Measurements from ENCODE around the gene WFS1. TPM values are rescaled to one million over a fixed set of nuclear protein-coding genes. Genes with fewer than 3 reads are reported as not detected.

Gene WFS1
- total and polyA plus RNA-seq, 9 of the 15 experiments (the other 6 are each of a cell fraction or from before 2014, with no cell fraction given): 0.01 to 0.29 (median 0.03) TPM; not detected in 5

DNA sequence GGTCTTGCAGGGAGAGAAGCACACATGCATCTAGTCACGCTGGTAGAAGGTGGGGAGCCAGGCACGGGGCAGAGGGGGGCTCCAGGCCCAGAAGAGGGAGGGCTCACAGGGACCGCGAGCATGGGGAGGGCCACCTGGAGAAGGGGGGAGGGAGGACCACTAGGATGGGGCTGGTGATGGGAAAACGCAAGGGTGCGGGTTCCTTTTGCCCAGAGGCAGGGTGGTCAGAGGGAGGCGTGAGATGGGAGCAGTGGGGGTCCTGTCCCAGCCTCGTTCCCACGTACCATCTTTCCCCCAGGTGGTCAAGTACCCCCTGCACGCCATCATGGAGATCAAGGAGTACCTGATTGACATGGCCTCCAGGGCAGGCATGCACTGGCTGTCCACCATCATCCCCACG, 30.7 kb downstream of the WFS1 start:
- in situ Hi-C loops (cut with MboI) (no loop called here), intact Hi-C loops (cut with micrococcal nuclease) (no loop called here)
- H4K20me1 ChIP-seq (replicated peaks; ENCODE audit: control insufficient read depth, insufficient read depth, low read length): peaks cover 14% of the 10 kb centered on the region
- H3K4me1 ChIP-seq (replicated peaks in 1 of 2; ENCODE audit: control insufficient read depth in 2 of 2, insufficient read depth in 2 of 2, low read length in 2 of 2): peaks cover 0 to 8% of the 10 kb centered on the region in 2 experiments; a peak in 1 of 5 replicates
- H3K27me3 ChIP-seq (ENCODE audit: control insufficient read depth in 2 of 2, insufficient read depth in 2 of 2, low read length in 2 of 2): peaks cover 4 to 78% of the 10 kb centered on the region in 2 experiments; a peak in 4 of 5 replicates
- H3K9ac ChIP-seq (ENCODE audit: insufficient read depth in 1 of 2, low read depth in 2 of 2, low read length in 2 of 2): no peak overlapping the region
- ATAC-seq (no peak), FAIRE-seq (no peak), DNase-seq (ENCODE audit: extremely low read depth in 1 of 4, low spot score in 3 of 4) (no peak)
- POLR2A ChIA-PET: no interaction called here
- H3K9me3 ChIP-seq (replicated peaks; ENCODE audit: control insufficient read depth, insufficient read depth, low read depth, low read length): no peaks in the 10 kb centered on the region
- no peak overlapping the region for H3K4me2 ChIP-seq (ENCODE audit: insufficient read depth, low read length)
- WGBS (ENCODE audit: insufficient coverage, low coverage, missing lambda C conversion rate): 2% methylated on average over 7 of the region's 11 CpGs
- no peak overlapping the region for H3K27ac ChIP-seq (ENCODE audit: extremely low read depth, low read depth, low read length)
- no peak overlapping the region for H3K4me3 ChIP-seq
- no peaks in the 10 kb centered on the region for H3K79me2 ChIP-seq (ENCODE audit: control insufficient read depth, insufficient read depth, low read length)
- H3K9me1 ChIP-seq (ENCODE audit: control insufficient read depth, insufficient read depth, low read length): peaks cover 6% of the 10 kb centered on the region
- CTCF ChIA-PET (ENCODE audit: low intra/inter-chr PET ratio): no interaction called here
- H3K36me3 ChIP-seq (ENCODE audit: control insufficient read depth, insufficient read depth, low read length): no peaks in the 10 kb centered on the region
- no peak for TF ChIP-seq ZNF668 (CRISPR knock-in tag; IDR thresholded peaks at IDR 0.05)
- TF ChIP-seq HDGF (IDR thresholded peaks at IDR 0.05): no peak
- TF ChIP-seq, protein P1, sequence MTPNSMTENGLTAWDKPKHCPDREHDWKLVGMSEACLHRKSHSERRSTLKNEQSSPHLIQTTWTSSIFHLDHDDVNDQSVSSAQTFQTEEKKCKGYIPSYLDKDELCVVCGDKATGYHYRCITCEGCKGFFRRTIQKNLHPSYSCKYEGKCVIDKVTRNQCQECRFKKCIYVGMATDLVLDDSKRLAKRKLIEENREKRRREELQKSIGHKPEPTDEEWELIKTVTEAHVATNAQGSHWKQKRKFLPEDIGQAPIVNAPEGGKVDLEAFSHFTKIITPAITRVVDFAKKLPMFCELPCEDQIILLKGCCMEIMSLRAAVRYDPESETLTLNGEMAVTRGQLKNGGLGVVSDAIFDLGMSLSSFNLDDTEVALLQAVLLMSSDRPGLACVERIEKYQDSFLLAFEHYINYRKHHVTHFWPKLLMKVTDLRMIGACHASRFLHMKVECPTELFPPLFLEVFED (CRISPR knock-in tag; conservative IDR thresholded peaks at IDR 0.05): no peak
- no peak overlapping the region for H2AFZ ChIP-seq (ENCODE audit: low read depth, low read length)
- no TSS peak for BruUV-seq (replicated peaks)

DNA sequence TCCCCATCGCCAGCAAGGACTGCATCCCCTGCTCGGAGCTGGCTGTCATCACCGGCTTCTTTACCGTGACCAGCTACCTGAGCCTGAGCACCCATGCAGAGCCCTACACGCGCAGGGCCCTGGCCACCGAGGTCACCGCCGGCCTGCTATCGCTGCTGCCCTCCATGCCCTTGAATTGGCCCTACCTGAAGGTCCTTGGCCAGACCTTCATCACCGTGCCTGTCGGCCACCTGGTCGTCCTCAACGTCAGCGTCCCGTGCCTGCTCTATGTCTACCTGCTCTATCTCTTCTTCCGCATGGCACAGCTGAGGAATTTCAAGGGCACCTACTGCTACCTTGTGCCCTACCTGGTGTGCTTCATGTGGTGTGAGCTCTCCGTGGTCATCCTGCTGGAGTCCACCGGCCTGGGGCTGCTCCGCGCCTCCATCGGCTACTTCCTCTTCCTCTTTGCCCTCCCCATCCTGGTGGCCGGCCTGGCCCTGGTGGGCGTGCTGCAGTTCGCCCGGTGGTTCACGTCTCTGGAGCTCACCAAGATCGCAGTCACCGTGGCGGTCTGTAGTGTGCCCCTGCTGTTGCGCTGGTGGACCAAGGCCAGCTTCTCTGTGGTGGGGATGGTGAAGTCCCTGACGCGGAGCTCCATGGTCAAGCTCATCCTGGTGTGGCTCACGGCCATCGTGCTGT, 31.5 kb downstream of the WFS1 start:
- intact Hi-C loops (cut with micrococcal nuclease): no loop called here
- no peak overlapping the region for H3K4me2 ChIP-seq (ENCODE audit: insufficient read depth, low read length)
- FAIRE-seq (no peak), DNase-seq (ENCODE audit: extremely low read depth in 1 of 4, low spot score in 3 of 4) (no peak), ATAC-seq (no peak)
- peaks cover 14% of the 10 kb centered on the region for H4K20me1 ChIP-seq (replicated peaks; ENCODE audit: control insufficient read depth, insufficient read depth, low read length)
- CTCF ChIA-PET (ENCODE audit: low intra/inter-chr PET ratio): no interaction called here
- no peak overlapping the region for H2AFZ ChIP-seq (ENCODE audit: low read depth, low read length)
- H3K36me3 ChIP-seq (ENCODE audit: control insufficient read depth, insufficient read depth, low read length): no peaks in the 10 kb centered on the region
- no peak overlapping the region for H3K27ac ChIP-seq (ENCODE audit: extremely low read depth, low read depth, low read length)
- H3K9me1 ChIP-seq (ENCODE audit: control insufficient read depth, insufficient read depth, low read length): peaks cover 6% of the 10 kb centered on the region
- H3K9me3 ChIP-seq (replicated peaks; ENCODE audit: control insufficient read depth, insufficient read depth, low read depth, low read length): no peaks in the 10 kb centered on the region
- no peak overlapping the region for H3K9ac ChIP-seq (ENCODE audit: insufficient read depth in 1 of 2, low read depth in 2 of 2, low read length in 2 of 2)
- no peak overlapping the region for H3K4me3 ChIP-seq
- POLR2A ChIA-PET: interaction anchor here (0.6 kb wide), 1 partner anchor 273 kb away, joined by 3 read pairs; no protein-coding TSS in a partner anchor
- H3K4me1 ChIP-seq (replicated peaks in 1 of 2; ENCODE audit: control insufficient read depth in 2 of 2, insufficient read depth in 2 of 2, low read length in 2 of 2): peaks cover 0 to 8% of the 10 kb centered on the region in 2 experiments; a peak in 1 of 5 replicates
- in situ Hi-C loops (cut with MboI): no loop called here
- WGBS (ENCODE audit: insufficient coverage, low coverage, missing lambda C conversion rate): 3% methylated on average over 35 of the region's 35 CpGs
- BruUV-seq (replicated peaks): no TSS peak
- H3K79me2 ChIP-seq (ENCODE audit: control insufficient read depth, insufficient read depth, low read length): no peaks in the 10 kb centered on the region
- peaks cover 4 to 78% of the 10 kb centered on the region in 2 experiments; a peak in 4 of 5 replicates for H3K27me3 ChIP-seq (ENCODE audit: control insufficient read depth in 2 of 2, insufficient read depth in 2 of 2, low read length in 2 of 2)
- TF ChIP-seq, protein P2, sequence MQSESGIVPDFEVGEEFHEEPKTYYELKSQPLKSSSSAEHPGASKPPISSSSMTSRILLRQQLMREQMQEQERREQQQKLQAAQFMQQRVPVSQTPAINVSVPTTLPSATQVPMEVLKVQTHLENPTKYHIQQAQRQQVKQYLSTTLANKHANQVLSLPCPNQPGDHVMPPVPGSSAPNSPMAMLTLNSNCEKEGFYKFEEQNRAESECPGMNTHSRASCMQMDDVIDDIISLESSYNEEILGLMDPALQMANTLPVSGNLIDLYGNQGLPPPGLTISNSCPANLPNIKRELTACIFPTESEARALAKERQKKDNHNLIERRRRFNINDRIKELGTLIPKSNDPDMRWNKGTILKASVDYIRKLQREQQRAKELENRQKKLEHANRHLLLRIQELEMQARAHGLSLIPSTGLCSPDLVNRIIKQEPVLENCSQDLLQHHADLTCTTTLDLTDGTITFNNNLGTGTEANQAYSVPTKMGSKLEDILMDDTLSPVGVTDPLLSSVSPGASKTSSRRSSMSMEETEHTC (IDR thresholded peaks at IDR 0.05): no peak
- TF ChIP-seq, protein P3, sequence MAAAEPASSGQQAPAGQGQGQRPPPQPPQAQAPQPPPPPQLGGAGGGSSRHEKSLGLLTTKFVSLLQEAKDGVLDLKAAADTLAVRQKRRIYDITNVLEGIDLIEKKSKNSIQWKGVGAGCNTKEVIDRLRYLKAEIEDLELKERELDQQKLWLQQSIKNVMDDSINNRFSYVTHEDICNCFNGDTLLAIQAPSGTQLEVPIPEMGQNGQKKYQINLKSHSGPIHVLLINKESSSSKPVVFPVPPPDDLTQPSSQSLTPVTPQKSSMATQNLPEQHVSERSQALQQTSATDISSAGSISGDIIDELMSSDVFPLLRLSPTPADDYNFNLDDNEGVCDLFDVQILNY (CRISPR knock-in tag; IDR thresholded peaks at IDR 0.05): no peak
- TF ChIP-seq ZKSCAN8 (CRISPR knock-in tag; IDR thresholded peaks at IDR 0.05) (no peak), FOXJ3 (CRISPR knock-in tag; IDR thresholded peaks at IDR 0.05) (no peak), SMARCA4 (IDR thresholded peaks at IDR 0.05) (no peak), HNRNPUL1 (IDR thresholded peaks at IDR 0.05; ENCODE audit: low read length) (no peak), KLF10 (CRISPR knock-in tag; IDR thresholded peaks at IDR 0.05) (no peak)
- TF ChIP-seq, protein P4, sequence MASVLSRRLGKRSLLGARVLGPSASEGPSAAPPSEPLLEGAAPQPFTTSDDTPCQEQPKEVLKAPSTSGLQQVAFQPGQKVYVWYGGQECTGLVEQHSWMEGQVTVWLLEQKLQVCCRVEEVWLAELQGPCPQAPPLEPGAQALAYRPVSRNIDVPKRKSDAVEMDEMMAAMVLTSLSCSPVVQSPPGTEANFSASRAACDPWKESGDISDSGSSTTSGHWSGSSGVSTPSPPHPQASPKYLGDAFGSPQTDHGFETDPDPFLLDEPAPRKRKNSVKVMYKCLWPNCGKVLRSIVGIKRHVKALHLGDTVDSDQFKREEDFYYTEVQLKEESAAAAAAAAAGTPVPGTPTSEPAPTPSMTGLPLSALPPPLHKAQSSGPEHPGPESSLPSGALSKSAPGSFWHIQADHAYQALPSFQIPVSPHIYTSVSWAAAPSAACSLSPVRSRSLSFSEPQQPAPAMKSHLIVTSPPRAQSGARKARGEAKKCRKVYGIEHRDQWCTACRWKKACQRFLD (CRISPR knock-in tag; IDR thresholded peaks at IDR 0.05): no peak

All from K562 (cell line).